Endodermal cell (in vitro differentiated cells): ENCODE measurements around the gene USP25. TPM values are rescaled to one million over a fixed set of nuclear protein-coding genes. Genes with fewer than 3 reads are reported as not detected.

Experiments
- DNase-seq: peaks from one replicate; pipeline ENCODE4 v3.0.0-alpha.2; 2017
- H3K27ac ChIP-seq: 2 replicates; pipeline ENCODE4 v1.5.1; 2013; ENCODE audit warnings: mild to moderate bottlenecking, low read depth, low read length, moderate library complexity
- H3K27me3 ChIP-seq: 2 replicates; pipeline ENCODE4 v1.6.1; 2013; ENCODE audit warnings: mild to moderate bottlenecking, low read length, moderate library complexity; ENCODE audit not compliant: insufficient read depth, control insufficient read depth, poor library complexity, severe bottlenecking
- H3K36me3 ChIP-seq: 2 replicates; pipeline ENCODE4 v1.7.0; 2013; ENCODE audit warnings: mild to moderate bottlenecking, low read length, moderate library complexity; ENCODE audit not compliant: control insufficient read depth, insufficient read depth
- H3K4me1 ChIP-seq: one replicate; pipeline ENCODE4 v1.7.0; 2013; ENCODE audit warnings: low read length; ENCODE audit not compliant: control insufficient read depth, insufficient read depth
- H3K4me3 ChIP-seq: 2 replicates; pipeline ENCODE4 v1.5.1; 2013; ENCODE audit warnings: mild to moderate bottlenecking, low read length, moderate library complexity
- H3K9ac ChIP-seq: 2 replicates; pipeline ENCODE4 v1.6.1; 2013; ENCODE audit warnings: mild to moderate bottlenecking, low read length, moderate library complexity; ENCODE audit not compliant: poor library complexity, severe bottlenecking; ENCODE audit errors: extremely low read depth
- H3K9me3 ChIP-seq: 2 replicates; pipeline ENCODE4 v1.6.1; 2013; ENCODE audit warnings: mild to moderate bottlenecking, low read length, moderate library complexity; ENCODE audit not compliant: control insufficient read depth
- H3K27ac Mint-ChIP-seq: 2 replicates; pipeline ENCODE4 v1.8.0; 2020; ENCODE audit warnings: mixed read lengths
- H3K27me3 Mint-ChIP-seq: 2 replicates; pipeline ENCODE4 v1.8.0; 2021; ENCODE audit warnings: mild to moderate bottlenecking, mixed read lengths; ENCODE audit not compliant: insufficient read depth
- H3K36me3 Mint-ChIP-seq: 2 replicates; pipeline ENCODE4 v1.8.0; 2020; ENCODE audit warnings: low read depth, mixed read lengths
- H3K4me1 Mint-ChIP-seq: 2 replicates; pipeline ENCODE4 v1.8.0; 2020; ENCODE audit warnings: mixed read lengths
- H3K4me3 Mint-ChIP-seq: 2 replicates; pipeline ENCODE4 v1.8.0; 2020; ENCODE audit warnings: mild to moderate bottlenecking, moderate library complexity, mixed read lengths
- H3K9me3 Mint-ChIP-seq: 2 replicates; pipeline ENCODE4 v1.8.0; 2020; ENCODE audit warnings: mild to moderate bottlenecking, mixed read lengths
- WGBS, 2 experiments: methylation state at CpG; one replicate each; pipeline versions ENCODE4 v1.1.5 to v1.1.7; 2013; ENCODE audit warnings: missing lambda C conversion rate in 2 of 2, mixed read lengths in 1 of 2; ENCODE audit not compliant: insufficient coverage in 1 of 2, insufficient read length in 1 of 2; 5-methylcytosine and 5-hydroxymethylcytosine counted together
- total RNA-seq, 2 donors: library from RNA; stranded (reverse); fragmentation: NEBNext Ultra II Directional in 1 of 2; extraction: Animal tissue kit (Norgen Biotek cat#: 25700) in 1 of 2; gene quantifications; 2 replicates in 1 of 2; 3 replicates in 1 of 2; pipeline ENCODE4 v1.2.1, GENCODE V29; 2021
- TF ChIP-seq, protein P1 (sequence below): fragments of 200-600 bp; sonication (generic); conservative IDR thresholded peaks from 2 replicates; pipeline ENCODE4 v1.5.0; 2021; ENCODE audit warnings: antibody characterized with exemption, mild to moderate bottlenecking

USP25 gene
- total RNA-seq, 2 donors from 2014 or later: 31.4 to 34.9 TPM

DNA sequence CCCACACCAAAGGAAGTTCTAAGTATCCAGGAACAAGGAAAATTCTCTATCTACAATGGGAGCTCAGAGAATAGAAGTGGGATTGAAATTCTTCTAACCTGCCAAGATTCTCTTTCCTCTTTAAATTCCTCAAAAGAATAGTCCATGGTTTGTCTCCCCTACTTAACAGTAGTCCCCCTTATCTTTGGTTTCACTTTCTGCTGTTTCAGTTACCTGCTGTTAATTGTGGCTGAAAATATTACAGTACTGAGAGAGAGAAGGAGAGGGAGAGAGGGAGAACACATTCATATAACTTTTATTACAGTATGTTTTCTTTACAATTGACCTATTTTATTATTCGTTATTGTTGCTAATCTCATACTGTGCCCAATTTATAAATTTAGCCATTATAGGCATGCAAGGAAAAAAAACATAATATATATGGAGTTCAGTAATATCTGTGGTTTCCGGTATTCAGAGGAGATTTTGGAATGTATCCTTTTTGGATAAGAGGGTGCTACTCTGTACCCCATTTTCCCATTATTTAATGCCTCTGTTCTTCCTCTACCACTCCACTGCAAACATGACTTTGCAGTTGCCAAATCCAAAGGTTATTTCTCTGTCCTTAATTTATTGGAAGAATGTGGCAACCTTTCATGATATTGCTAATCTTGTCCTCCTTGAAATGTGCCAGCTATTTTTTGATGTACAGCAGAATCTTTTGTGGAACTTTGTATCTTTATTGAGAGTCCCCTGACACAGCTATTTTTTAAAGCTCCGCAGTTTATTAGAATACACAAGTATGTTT is 68.0 kb downstream of the USP25 start:
- Histone ChIP-seq H3K9me3 (no peaks in the 10 kb centered on the region), H3K9ac (peak overlapping the region; percentile 11), H3K27me3 (no peaks in the 10 kb centered on the region), H3K27ac (no peak overlapping the region), H3K36me3 (peaks cover 7% of the 10 kb centered on the region), H3K4me1 (no peaks in the 10 kb centered on the region), H3K4me3 (no peak overlapping the region)
- no peak overlapping the region for H3K4me3 Mint-ChIP-seq
- H3K4me1 Mint-ChIP-seq: peaks cover 28% of the 10 kb centered on the region
- no peak for DNase-seq
- no peaks in the 10 kb centered on the region for H3K36me3 Mint-ChIP-seq
- 91 to 100% methylated on average over 1 to 2 of the region's 3 CpGs for WGBS, 2 experiments
- TF ChIP-seq, protein P1, sequence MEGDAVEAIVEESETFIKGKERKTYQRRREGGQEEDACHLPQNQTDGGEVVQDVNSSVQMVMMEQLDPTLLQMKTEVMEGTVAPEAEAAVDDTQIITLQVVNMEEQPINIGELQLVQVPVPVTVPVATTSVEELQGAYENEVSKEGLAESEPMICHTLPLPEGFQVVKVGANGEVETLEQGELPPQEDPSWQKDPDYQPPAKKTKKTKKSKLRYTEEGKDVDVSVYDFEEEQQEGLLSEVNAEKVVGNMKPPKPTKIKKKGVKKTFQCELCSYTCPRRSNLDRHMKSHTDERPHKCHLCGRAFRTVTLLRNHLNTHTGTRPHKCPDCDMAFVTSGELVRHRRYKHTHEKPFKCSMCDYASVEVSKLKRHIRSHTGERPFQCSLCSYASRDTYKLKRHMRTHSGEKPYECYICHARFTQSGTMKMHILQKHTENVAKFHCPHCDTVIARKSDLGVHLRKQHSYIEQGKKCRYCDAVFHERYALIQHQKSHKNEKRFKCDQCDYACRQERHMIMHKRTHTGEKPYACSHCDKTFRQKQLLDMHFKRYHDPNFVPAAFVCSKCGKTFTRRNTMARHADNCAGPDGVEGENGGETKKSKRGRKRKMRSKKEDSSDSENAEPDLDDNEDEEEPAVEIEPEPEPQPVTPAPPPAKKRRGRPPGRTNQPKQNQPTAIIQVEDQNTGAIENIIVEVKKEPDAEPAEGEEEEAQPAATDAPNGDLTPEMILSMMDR: no peak
- no peaks in the 10 kb centered on the region for H3K9me3 Mint-ChIP-seq
- H3K27me3 Mint-ChIP-seq: no peaks in the 10 kb centered on the region
- peak overlapping the region; percentile 42 for H3K27ac Mint-ChIP-seq

DNA sequence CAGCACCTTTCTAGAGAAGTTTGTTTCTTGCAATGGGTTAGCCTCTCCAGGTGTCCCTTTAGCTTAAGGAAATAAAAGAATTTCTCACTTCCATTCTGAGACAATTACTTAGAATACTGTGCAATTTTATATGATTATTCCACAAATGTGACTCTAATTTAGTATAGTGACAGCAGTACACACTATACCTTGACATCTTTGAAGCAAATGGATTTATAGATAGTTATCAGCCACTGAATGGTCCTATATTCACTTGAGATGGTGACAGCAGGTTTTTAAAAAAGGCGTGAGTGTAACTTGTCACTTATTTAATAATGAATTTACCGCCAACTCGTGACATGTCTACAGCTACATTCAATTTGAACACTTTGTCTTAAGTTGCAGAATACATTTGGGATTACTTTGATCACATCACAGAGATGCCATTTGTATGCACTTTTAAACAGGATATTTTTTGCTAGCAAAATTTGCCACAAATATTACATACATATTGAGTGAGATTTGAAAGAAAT is 71.6 kb downstream of the USP25 start:
- WGBS, 2 experiments: 90 to 100% methylated on average over 2 to 3 of the region's 3 CpGs
- Histone ChIP-seq H3K9ac (no peak overlapping the region), H3K4me3 (no peak overlapping the region), H3K36me3 (peaks cover 7% of the 10 kb centered on the region), H3K9me3 (no peaks in the 10 kb centered on the region), H3K27ac (no peak overlapping the region), H3K4me1 (no peaks in the 10 kb centered on the region), H3K27me3 (no peaks in the 10 kb centered on the region)
- no peak overlapping the region for H3K27ac Mint-ChIP-seq
- no peak overlapping the region for H3K4me3 Mint-ChIP-seq
- TF ChIP-seq, protein P1: no peak
- H3K27me3 Mint-ChIP-seq: no peaks in the 10 kb centered on the region
- DNase-seq: no peak
- H3K9me3 Mint-ChIP-seq: no peaks in the 10 kb centered on the region
- H3K4me1 Mint-ChIP-seq: peaks cover 17% of the 10 kb centered on the region
- H3K36me3 Mint-ChIP-seq: no peaks in the 10 kb centered on the region

DNA sequence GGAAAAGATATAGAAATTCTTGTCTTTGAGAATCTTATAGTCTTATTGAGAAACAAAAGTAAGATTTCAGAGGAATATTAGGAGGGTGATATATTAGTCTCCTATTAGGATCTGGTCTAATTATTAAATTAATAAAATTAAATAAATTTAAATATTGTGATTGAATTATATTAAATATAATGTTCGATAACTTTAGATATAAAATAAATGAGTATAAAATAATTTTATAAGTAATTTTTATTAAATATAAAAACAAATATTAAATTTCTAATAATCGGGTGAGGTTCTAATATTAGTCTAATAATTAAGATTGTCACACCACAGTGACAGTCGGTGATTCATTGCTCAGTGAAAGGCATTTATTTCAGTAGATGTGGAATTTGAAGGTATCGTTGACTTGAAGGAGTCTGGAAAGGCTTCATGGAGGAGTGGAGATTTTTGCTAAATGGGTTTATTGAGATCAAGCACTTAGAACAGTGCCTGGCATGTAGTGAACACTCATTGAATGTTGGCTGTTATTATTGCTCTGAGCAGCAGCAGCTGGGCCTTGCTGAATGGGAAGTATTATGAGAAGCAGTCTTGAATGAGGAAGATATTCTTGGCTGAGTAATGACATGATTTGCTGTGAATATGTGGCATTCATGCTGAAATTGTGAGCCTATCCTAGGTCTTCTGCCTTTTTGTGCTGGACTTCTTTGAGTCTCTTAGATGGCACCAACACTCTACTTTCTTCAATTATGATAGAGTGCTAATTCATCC is 74.6 kb downstream of the USP25 start:
- no peak for DNase-seq
- WGBS, 2 experiments: 99 to 100% methylated on average over 2 to 3 of the region's 4 CpGs
- Histone ChIP-seq H3K4me1 (no peaks in the 10 kb centered on the region), H3K9me3 (no peaks in the 10 kb centered on the region), H3K4me3 (no peak overlapping the region), H3K9ac (no peak overlapping the region), H3K27ac (no peak overlapping the region), H3K27me3 (no peaks in the 10 kb centered on the region), H3K36me3 (peaks cover 10% of the 10 kb centered on the region)
- TF ChIP-seq, protein P1: no peak
- no peaks in the 10 kb centered on the region for H3K9me3 Mint-ChIP-seq
- no peaks in the 10 kb centered on the region for H3K27me3 Mint-ChIP-seq
- H3K36me3 Mint-ChIP-seq: peaks cover 2% of the 10 kb centered on the region
- no peak overlapping the region for H3K27ac Mint-ChIP-seq
- H3K4me3 Mint-ChIP-seq: no peak overlapping the region
- peaks cover 5% of the 10 kb centered on the region for H3K4me1 Mint-ChIP-seq
